Activated T-helper 1 cell treated with anti-CD3 and anti-CD28 coated beads, Interleukin-12 subunit alpha, Interleukin-12 subunit beta, Interleukin-2, Interleukin-4 antibody, amounts not matched to agents 30 ng/mL and 10 ng/mL and 1 ng/mL, durations not matched to agents 14 hours and 24 hours and 36 hours (primary cell): ENCODE results near the gene ISG20L2. TPM values are rescaled to one million over a fixed set of nuclear protein-coding genes. Genes with fewer than 3 reads are reported as not detected.
A peak's percentile ranks its signal among the peaks of the same experiment; 100 is the strongest.

ENCODE experiments used
- DNase-seq: peaks from one replicate; pipeline ENCODE4 v3.0.0; 2021; ENCODE audit warnings: low spot score
- H3K27ac Mint-ChIP-seq: one replicate; pipeline ENCODE4 v1.8.0; 2021; ENCODE audit warnings: mild to moderate bottlenecking, mixed read lengths
- H3K27me3 Mint-ChIP-seq: one replicate; pipeline ENCODE4 v1.8.0; 2022; ENCODE audit warnings: mild to moderate bottlenecking, moderate library complexity, mixed read lengths; ENCODE audit not compliant: insufficient read depth
- H3K36me3 Mint-ChIP-seq: one replicate; pipeline ENCODE4 v1.8.0; 2021; ENCODE audit warnings: low read depth, mixed read lengths
- H3K4me1 Mint-ChIP-seq: one replicate; pipeline ENCODE4 v1.8.0; 2021; ENCODE audit warnings: low read depth, mixed read lengths
- H3K4me3 Mint-ChIP-seq: one replicate; pipeline ENCODE4 v1.8.0; 2021; ENCODE audit warnings: mild to moderate bottlenecking, moderate library complexity, mixed read lengths
- H3K9me3 Mint-ChIP-seq: one replicate; pipeline ENCODE4 v1.8.0; 2021; ENCODE audit warnings: mixed read lengths
- intact Hi-C: fragments of 100-400 bp; cut with micrococcal nuclease; formaldehyde crosslinking; loops from one replicate; pipeline ENCODE4 v1.15.1; 2024
- total RNA-seq: library from RNA; stranded (reverse); gene quantifications from 2 replicates; pipeline ENCODE4 v1.2.3, GENCODE V29; 2022

ISG20L2 gene
- total RNA-seq, 1 donor from 2014 or later: 81.5 TPM

DNA sequence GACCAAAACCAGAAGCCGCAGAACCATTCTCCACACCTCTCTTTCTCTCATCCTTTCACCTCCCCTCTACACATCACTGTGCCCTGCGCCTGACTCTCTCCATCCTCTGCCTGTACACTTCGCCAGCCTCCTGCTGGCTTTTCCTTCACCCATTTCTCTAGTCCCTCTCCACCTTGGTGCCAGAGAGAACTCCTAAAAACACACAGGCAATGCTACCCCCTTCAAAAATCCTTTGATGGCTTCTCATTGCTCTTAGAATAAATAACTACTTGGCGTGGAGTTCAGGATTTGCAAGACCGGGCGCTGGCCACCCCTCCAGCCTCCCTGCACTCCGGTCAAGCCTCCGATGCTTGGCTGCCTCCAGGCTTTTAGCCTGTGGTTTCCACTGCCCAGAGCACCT, 31.8 kb downstream of the ISG20L2 start:
- H3K36me3 Mint-ChIP-seq: no peaks in the 10 kb centered on the region
- DNase-seq: no peak
- H3K27ac Mint-ChIP-seq: no peak overlapping the region
- peaks cover 38% of the 10 kb centered on the region for H3K27me3 Mint-ChIP-seq
- no peak overlapping the region for H3K4me3 Mint-ChIP-seq
- intact Hi-C loops: no loop called here
- H3K4me1 Mint-ChIP-seq: peaks cover 18% of the 10 kb centered on the region
- H3K9me3 Mint-ChIP-seq: no peaks in the 10 kb centered on the region

DNA sequence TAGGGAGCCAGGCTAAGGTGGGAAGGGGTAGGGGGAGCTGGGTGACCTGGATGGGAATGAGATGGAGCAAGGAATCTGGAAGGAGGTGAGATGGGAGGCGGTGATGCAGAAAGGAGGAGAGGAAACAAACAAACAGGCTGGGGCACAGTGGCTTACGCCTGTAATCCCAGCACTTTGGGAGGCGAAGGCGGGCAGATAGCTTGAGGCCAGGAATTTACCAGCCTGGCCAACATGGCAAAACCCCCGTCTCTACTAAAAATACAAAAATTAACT, 33.9 kb downstream of the ISG20L2 start:
- Mint-ChIP-seq H3K4me1 (peaks cover 22% of the 10 kb centered on the region), H3K27ac (no peak overlapping the region), H3K9me3 (no peaks in the 10 kb centered on the region), H3K4me3 (no peak overlapping the region), H3K27me3 (peaks cover 50% of the 10 kb centered on the region), H3K36me3 (no peaks in the 10 kb centered on the region)
- no peak for DNase-seq
- intact Hi-C loops: no loop called here

GRCh38 chr1:156693848-156694689, 34.5 kb downstream of the ISG20L2 start:
- H3K4me1 Mint-ChIP-seq: peaks cover 25% of the 10 kb centered on the region
- no peaks in the 10 kb centered on the region for H3K9me3 Mint-ChIP-seq
- intact Hi-C loops: no loop called here
- no peaks in the 10 kb centered on the region for H3K36me3 Mint-ChIP-seq
- peaks cover 53% of the 10 kb centered on the region for H3K27me3 Mint-ChIP-seq
- H3K4me3 Mint-ChIP-seq: no peak overlapping the region
- DNase-seq: no peak
- no peak overlapping the region for H3K27ac Mint-ChIP-seq

- Mint-ChIP-seq H3K9me3 (no peaks in the 10 kb centered on the region), H3K4me1 (peaks cover 25% of the 10 kb centered on the region), H3K36me3 (no peaks in the 10 kb centered on the region), H3K4me3 (no peak overlapping the region), H3K27me3 (peaks cover 58% of the 10 kb centered on the region), H3K27ac (no peak overlapping the region)
- intact Hi-C loops: no loop called here
- no peak for DNase-seq
Observed at GRCh38 chr1:156692925-156693847, 35.4 kb downstream of the ISG20L2 start.

GRCh38 chr1:156692441-156692924, 36.1 kb downstream of the ISG20L2 start:
- intact Hi-C loops: no loop called here
- Mint-ChIP-seq H3K9me3 (no peaks in the 10 kb centered on the region), H3K36me3 (no peaks in the 10 kb centered on the region), H3K4me3 (no peak overlapping the region), H3K27me3 (peaks cover 58% of the 10 kb centered on the region), H3K27ac (no peak overlapping the region), H3K4me1 (peaks cover 25% of the 10 kb centered on the region)
- no peak for DNase-seq

DNA sequence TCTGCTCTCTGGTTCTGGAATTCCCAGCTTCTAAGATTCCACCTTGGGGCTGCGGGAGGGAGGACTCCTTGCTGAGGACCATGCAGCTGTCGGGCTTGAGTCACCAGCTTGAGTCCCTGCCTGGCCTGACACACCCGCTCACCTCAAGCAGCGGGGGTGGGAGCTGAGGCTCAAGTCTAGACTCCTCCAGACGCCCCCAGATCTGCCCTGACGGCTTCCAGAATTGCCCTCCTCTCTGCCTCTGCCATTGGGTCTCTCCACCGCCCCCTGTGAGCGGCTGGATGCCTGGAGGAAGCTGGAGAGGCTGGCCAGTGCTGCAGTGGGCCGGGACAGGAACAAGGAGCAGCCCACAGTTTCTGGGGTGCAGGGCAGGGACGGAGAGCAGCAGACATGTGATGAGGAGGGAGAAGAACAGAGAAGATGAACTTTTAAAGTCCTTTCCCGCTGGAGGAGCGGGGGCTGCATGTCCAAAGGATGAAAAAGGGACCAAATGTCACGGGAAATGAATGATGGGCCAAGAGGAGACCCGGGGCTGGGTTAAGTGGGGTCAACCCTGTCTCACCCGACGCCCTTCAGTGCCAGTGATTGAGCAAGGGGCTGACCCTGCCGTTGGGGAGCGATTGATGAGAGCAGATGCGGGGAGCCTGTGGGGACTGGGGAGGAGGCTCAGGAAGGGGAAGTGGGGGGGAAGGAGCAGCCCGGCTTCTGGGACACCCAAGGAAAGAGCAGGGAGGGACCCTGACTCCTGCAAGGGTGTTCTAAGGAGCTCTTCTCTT, 36.7 kb downstream of the ISG20L2 start:
- DNase-seq: no peak
- intact Hi-C loops: no loop called here
- Mint-ChIP-seq H3K9me3 (no peaks in the 10 kb centered on the region), H3K4me3 (no peak overlapping the region), H3K27me3 (peaks cover 59% of the 10 kb centered on the region), H3K36me3 (no peaks in the 10 kb centered on the region), H3K27ac (no peak overlapping the region), H3K4me1 (peaks cover 25% of the 10 kb centered on the region)

- Mint-ChIP-seq H3K4me3 (no peak overlapping the region), H3K36me3 (no peaks in the 10 kb centered on the region), H3K27ac (no peak overlapping the region), H3K4me1 (peaks cover 25% of the 10 kb centered on the region), H3K9me3 (no peaks in the 10 kb centered on the region), H3K27me3 (peaks cover 59% of the 10 kb centered on the region)
- DNase-seq: no peak
- intact Hi-C loops: no loop called here
Observed at GRCh38 chr1:156691191-156691590, 37.4 kb downstream of the ISG20L2 start.

DNA sequence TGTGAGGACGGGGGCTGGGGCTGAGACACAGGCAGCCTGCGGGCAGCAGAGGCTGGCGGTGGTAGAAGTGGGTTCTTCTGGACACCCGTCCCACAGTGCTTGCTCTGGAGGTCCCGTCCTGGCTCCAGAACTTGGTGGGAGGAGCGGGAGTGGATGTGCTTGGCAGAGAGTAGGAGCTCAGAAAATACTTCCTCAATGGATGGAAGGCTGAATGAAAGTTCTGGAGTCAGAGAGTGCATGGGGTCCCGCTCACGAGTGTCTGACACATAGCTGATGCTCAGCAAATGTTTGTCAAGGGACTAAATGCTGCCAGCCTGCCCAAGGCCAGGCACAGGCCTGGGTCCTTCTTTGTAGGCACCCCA, 37.9 kb downstream of the ISG20L2 start:
- H3K27ac Mint-ChIP-seq: no peak overlapping the region
- H3K36me3 Mint-ChIP-seq: no peaks in the 10 kb centered on the region
- DNase-seq: no peak
- no peak overlapping the region for H3K4me3 Mint-ChIP-seq
- intact Hi-C loops: no loop called here
- peaks cover 25% of the 10 kb centered on the region for H3K4me1 Mint-ChIP-seq
- no peaks in the 10 kb centered on the region for H3K9me3 Mint-ChIP-seq
- peaks cover 59% of the 10 kb centered on the region for H3K27me3 Mint-ChIP-seq

DNA sequence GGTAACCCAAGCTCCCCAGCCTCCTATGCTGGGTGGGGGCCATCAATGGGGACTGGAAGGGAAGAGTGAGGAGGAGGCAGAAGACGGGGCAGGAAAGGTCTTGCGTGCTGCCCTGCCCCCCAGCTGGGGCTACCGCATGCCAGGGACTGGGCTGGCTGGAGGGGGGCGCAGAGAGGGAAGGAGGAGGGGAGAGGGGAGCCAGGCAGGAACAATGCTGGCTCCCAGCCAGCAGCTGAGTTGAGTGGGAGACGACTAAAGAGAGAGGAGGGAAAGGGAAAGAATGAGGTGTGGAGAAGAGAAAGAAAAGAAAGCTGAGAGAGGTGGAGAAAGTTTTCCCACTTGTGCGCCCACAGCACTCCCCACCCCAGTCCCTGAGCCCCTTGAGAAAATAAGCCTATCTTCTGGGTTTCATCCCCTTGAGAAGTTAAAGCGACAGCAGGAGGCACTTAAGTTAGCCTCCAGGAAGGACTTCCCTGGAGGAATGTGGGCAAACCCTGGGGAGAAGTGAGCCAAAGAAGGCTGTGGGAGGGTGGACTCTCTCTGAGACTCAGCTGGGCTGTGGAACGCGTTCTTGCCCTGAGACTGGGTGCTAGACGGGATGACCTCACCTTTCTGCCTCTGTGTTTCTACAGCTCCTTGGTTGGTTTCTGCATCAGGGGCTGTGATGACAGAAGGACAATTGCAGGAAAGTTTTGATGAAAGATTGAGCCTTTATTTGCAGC, 38.5 kb downstream of the ISG20L2 start:
- H3K36me3 Mint-ChIP-seq: no peaks in the 10 kb centered on the region
- H3K9me3 Mint-ChIP-seq: no peaks in the 10 kb centered on the region
- no peak overlapping the region for H3K4me3 Mint-ChIP-seq
- no peak for DNase-seq
- peaks cover 59% of the 10 kb centered on the region for H3K27me3 Mint-ChIP-seq
- H3K27ac Mint-ChIP-seq: no peak overlapping the region
- peaks cover 25% of the 10 kb centered on the region for H3K4me1 Mint-ChIP-seq
- intact Hi-C loops: loop anchor here (1.0 to 5.0 kb wide), 6 partner anchors 16 to 237 kb away; partner anchors contain the start of gene PRCC

DNA sequence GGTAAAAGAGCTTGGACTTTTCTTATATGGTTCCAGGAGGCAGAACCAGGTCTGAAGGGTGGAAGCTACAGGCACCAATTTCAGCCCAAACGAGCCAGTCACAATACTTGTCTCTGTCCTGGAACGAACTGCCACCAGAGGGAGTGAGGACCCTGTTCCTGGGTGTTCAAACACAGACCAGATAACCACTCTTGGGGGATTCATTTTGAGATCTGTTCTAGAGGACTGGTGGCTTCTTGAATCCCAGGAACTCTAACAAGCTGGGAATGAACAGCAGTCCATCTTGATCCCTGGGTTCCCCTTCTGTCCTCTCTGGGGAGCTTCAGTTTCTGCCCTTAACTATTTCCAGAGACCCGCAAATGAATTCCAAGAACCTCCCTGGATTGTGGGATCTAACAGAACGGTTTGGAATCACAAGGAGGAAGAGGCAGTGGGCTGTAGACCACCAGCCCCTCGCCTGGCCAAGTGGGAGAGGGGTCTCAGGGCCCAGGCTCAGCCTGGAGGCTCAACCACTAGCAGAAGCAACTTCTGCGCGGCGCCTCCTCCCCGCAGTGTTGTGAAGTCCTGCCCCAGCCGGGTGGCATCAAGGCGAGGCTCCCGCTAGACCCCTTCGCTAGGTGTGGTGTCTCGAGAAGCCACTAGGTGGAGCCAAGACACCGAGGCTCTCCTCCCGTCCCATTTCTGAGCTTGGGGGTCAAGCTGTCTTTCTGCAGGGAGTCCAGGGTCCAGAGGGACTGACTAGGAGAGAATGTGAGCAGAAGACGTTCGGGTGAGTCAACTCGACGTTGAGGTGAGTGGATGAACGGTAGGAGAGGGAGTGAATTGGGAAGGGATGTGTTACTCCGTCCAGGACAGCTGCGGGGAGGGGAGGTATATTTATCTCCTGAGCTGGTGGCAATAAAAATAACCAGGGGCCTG, 39.3 kb downstream of the ISG20L2 start:
- Mint-ChIP-seq H3K27ac (no peak overlapping the region), H3K36me3 (no peaks in the 10 kb centered on the region), H3K9me3 (no peaks in the 10 kb centered on the region), H3K27me3 (peaks cover 54% of the 10 kb centered on the region), H3K4me3 (peak overlapping the region; percentile 69), H3K4me1 (peaks cover 32% of the 10 kb centered on the region)
- DNase-seq: peak; percentile 64
- intact Hi-C loops: loop anchor here (1.0 to 5.0 kb wide), 6 partner anchors 17 to 238 kb away; partner anchors contain the start of gene PRCC

DNA sequence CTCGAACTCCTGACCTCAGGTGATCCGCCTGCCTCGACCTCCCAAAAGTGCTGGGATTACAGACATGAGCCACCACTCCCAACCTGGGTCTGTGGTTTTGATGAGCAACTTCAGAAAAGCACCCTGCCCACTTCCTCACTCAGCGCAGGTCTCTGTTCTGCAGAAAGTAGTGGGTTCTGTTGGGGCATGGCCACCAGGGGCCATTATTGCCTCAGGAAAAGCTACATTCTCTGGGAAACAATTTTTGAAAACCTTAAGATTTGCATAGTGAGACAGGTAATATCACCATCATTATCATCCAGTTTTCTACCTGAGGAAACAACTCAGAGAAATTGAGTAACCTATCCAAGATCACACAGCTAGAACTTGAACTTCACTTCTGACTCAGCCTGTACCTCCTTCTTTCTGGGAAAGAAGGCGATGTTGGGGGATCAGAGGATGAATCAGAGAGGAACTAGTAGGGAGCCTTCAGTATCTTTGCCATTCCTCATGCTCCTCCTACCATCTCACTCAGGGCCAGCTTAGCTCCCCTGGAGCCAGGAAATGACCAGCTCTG, 44.3 kb downstream of the ISG20L2 start:
- Mint-ChIP-seq H3K27me3 (peaks cover 38% of the 10 kb centered on the region), H3K4me1 (peaks cover 20% of the 10 kb centered on the region), H3K9me3 (no peaks in the 10 kb centered on the region), H3K36me3 (no peaks in the 10 kb centered on the region), H3K4me3 (no peak overlapping the region), H3K27ac (no peak overlapping the region)
- intact Hi-C loops: no loop called here
- DNase-seq: peak; percentile 36
